IPS-18a (cell line): ENCODE measurements around the gene SDK1.

Source experiments
- H3K27ac ChIP-seq: one replicate; pipeline ENCODE4 v1.5.1; 2013; ENCODE audit warnings: low read length
- H3K27me3 ChIP-seq: one replicate; pipeline ENCODE4 v1.6.1; 2013; ENCODE audit warnings: mild to moderate bottlenecking, low read length; ENCODE audit not compliant: control insufficient read depth, insufficient read depth
- H3K36me3 ChIP-seq: one replicate; pipeline ENCODE4 v1.6.1; 2013; ENCODE audit warnings: low read depth, low read length; ENCODE audit not compliant: control insufficient read depth
- H3K4me1 ChIP-seq: one replicate; pipeline ENCODE4 v1.6.1; 2013; ENCODE audit warnings: low read depth, low read length; ENCODE audit not compliant: control insufficient read depth
- H3K4me3 ChIP-seq: one replicate; pipeline ENCODE4 v1.5.1; 2013; ENCODE audit warnings: low read length
- H3K9ac ChIP-seq: one replicate; pipeline ENCODE4 v1.6.1; 2013; ENCODE audit warnings: mild to moderate bottlenecking, low read length, moderate library complexity
- H3K9me3 ChIP-seq: one replicate; pipeline ENCODE4 v1.6.1; 2013; ENCODE audit warnings: low read depth, low read length; ENCODE audit not compliant: control insufficient read depth

Gene SDK1

DNA sequence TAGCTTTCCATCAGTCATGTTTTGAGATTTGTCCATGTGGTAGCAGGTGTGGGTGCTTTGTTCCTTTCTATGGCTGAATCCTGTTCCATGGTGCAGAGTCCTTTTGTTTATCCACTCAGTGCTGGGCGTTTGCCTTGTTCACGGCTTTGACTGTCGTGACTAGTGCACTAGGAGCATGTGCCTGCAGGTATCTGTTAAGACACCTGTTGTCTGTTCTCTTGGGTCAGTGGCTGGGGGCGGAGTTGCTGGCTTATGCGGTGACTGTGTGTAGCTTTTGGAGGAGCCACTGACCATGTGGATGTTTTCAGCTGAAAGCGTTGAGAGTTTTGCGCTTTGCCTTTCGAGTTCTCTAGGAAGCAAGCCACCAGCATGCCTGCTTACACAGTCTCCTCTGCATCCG is 807.9 kb downstream of the SDK1 start:
- no peak overlapping the region for H3K27ac ChIP-seq
- no peaks in the 10 kb centered on the region for H3K9me3 ChIP-seq
- H3K4me3 ChIP-seq = no peak overlapping the region
- no peaks in the 10 kb centered on the region for H3K4me1 ChIP-seq
- no peaks in the 10 kb centered on the region for H3K36me3 ChIP-seq
- no peak overlapping the region for H3K9ac ChIP-seq
- H3K27me3 ChIP-seq = no peaks in the 10 kb centered on the region

DNA sequence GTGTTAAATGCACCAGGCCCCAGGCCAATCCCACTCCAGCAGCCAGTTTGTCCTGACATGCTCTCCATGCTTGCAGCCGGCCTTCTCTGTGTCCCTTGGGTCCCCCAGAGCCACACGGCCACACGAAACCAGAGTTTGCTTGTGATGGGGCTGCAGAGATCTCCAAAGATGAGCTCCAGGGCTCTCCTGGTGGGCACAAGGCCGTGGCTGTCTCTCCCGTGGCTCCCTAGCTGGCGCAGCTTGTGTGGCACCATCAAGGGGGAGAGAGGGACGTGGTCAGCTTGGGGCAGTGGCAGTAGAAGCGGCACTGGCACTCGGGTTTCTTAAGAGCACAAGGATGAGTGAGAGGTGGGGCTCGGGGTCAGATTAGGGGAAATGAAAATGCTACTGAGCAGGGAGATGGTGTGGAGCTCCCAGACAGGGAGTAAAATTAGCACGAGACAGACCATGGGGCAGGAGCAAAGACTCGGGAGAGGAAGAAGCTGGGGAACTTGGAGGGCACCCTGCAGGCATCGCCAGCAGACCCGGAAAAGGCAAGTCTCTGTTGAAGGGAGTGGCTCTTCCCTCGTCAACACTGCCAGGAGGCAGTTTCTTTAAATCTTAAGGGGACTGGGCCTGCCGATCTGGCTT is 808.5 kb downstream of the SDK1 start:
- no peak overlapping the region for H3K27ac ChIP-seq
- no peaks in the 10 kb centered on the region for H3K27me3 ChIP-seq
- no peaks in the 10 kb centered on the region for H3K4me1 ChIP-seq
- no peak overlapping the region for H3K9ac ChIP-seq
- no peaks in the 10 kb centered on the region for H3K9me3 ChIP-seq
- H3K36me3 ChIP-seq = no peaks in the 10 kb centered on the region
- no peak overlapping the region for H3K4me3 ChIP-seq

DNA sequence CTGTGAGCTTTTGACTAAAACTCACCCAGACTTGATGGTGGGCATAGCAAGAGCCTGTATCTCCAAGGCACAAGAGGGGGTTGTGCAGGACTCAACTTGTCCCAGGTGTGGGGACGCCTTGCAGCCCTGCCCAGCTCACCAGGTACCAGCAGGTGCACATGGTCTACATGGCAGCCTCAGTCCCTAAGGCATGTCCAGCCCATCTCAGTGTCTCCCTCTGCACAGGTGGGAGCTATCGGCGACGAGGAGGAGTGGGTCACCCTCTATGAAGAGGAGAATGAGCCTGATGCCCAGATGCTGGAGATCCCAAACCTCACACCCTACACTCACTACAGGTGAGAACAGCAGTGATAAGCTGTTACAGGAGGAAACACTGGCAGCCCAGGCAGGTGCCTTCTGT is 809.4 kb downstream of the SDK1 start:
- Histone ChIP-seq H3K27ac (no peak overlapping the region), H3K36me3 (no peaks in the 10 kb centered on the region), H3K9ac (no peak overlapping the region), H3K4me3 (no peak overlapping the region), H3K4me1 (no peaks in the 10 kb centered on the region), H3K9me3 (no peaks in the 10 kb centered on the region), H3K27me3 (no peaks in the 10 kb centered on the region)

DNA sequence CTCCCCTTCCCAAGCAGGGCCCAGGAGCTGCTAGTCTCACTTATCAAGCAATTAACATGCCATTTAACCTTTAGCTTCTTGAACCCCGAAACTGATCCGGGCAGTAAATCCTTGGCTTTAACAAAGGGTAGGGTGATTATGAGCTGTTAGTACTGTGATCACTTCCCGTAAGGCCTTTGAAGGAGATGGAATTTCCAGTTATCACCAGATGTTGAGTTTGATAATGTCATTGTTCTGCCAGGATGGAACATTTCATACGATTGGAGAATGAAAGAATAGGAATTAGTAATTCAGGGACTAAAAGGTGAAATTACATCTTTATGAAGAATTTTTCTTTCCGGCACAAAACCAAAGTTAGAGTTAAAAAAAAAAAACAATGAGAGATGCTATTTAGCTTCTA is 810.1 kb downstream of the SDK1 start:
- H3K36me3 ChIP-seq = no peaks in the 10 kb centered on the region
- H3K27me3 ChIP-seq = no peaks in the 10 kb centered on the region
- H3K4me3 ChIP-seq = no peak overlapping the region
- no peak overlapping the region for H3K9ac ChIP-seq
- no peaks in the 10 kb centered on the region for H3K4me1 ChIP-seq
- H3K27ac ChIP-seq = no peak overlapping the region
- H3K9me3 ChIP-seq = no peaks in the 10 kb centered on the region

DNA sequence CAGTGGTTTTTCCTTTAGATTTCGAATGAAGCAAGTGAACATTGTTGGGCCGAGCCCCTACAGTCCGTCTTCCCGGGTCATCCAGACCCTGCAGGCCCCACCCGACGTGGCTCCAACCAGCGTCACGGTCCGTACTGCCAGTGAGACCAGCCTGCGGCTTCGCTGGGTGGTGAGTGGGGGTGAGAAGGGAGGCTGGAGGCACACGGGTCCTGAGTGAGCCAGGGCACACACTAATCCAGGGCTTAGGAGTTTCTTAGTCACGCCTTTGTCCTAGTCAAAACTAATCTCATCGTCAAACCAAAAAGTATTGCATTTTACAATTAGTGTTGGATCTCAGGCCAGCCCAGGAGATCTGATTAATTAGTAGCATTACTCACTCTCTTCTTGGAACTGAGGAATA is 812.2 kb downstream of the SDK1 start:
- no peaks in the 10 kb centered on the region for H3K4me1 ChIP-seq
- no peaks in the 10 kb centered on the region for H3K9me3 ChIP-seq
- H3K36me3 ChIP-seq = no peaks in the 10 kb centered on the region
- no peak overlapping the region for H3K27ac ChIP-seq
- H3K9ac ChIP-seq = no peak overlapping the region
- no peak overlapping the region for H3K4me3 ChIP-seq
- H3K27me3 ChIP-seq = no peaks in the 10 kb centered on the region

DNA sequence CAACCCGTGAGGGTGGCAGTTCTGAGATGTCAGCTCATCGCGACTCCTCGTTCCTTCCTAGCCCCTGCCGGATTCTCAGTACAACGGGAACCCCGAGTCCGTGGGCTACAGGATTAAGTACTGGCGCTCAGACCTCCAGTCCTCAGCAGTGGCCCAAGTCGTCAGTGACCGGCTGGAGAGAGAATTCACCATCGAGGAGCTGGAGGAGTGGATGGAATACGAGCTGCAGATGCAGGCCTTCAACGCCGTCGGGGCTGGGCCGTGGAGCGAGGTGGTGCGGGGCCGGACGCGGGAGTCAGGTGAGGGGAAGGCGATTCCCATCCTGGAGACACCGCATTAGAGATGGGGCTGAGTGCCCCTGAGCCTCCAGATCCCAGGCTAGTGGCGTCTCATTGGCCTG is 812.9 kb downstream of the SDK1 start:
- no peak overlapping the region for H3K4me3 ChIP-seq
- no peaks in the 10 kb centered on the region for H3K36me3 ChIP-seq
- H3K4me1 ChIP-seq = no peaks in the 10 kb centered on the region
- no peak overlapping the region for H3K27ac ChIP-seq
- H3K9me3 ChIP-seq = no peaks in the 10 kb centered on the region
- no peak overlapping the region for H3K9ac ChIP-seq
- H3K27me3 ChIP-seq = no peaks in the 10 kb centered on the region

DNA sequence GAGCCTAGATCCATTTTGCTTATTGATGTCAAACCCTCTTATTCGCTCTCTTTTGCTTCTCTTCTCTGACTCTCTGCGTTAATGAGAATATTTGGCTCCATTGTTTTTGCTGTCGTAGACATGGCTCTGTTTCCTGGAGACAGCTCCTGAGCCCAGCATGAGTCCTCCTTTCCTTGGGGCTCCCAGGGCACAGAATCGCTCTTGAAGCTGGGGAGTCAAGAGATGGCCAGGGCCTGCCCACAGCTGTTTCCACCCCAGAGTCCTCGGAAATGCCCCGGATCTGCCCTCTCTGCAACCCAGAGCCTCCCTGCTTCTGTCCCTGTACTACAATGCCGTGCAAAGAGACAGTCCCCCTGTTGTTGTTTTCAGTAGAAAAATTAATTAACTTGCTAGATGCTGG is 814.4 kb downstream of the SDK1 start:
- H3K27ac ChIP-seq = no peak overlapping the region

DNA sequence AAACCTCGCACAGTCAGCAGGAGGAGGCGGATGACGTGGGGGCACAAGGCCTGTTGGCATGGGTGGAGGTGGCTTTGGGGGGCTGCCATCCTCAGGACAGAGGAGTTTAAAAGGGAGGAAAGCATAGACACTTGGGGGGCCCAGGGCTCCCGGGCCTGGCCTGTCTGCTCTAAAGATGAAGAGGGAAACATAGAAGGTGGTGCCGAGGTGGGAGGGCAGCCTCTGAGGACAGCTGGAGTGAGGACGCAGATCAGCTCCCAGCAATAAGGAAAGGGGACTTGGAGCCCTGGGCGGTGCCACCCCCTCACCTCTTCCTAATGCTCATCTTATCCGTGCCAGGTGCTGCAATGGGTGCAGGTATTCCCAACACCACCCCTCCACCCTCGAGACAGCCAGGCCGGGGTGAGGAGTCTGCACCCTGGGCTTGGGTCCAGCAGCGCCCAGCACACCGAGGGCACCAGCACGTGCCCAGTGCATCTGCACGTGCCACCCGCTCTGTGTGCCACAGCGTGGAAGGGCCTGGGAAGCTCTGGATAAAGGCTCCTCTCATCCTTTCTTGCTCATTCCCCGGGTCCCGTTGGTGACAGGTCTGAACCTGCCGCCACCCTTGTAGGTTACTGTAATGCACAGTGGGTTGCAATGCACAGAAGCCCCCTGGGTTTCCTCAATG is 815.0 kb downstream of the SDK1 start:
- Histone ChIP-seq H3K36me3 (no peaks in the 10 kb centered on the region), H3K9ac (no peak overlapping the region), H3K27me3 (no peaks in the 10 kb centered on the region), H3K9me3 (peaks cover 9% of the 10 kb centered on the region), H3K4me1 (no peaks in the 10 kb centered on the region), H3K27ac (no peak overlapping the region), H3K4me3 (no peak overlapping the region)

More for the DNA sequence above, 814.4 kb downstream of the SDK1 start:
- Histone ChIP-seq H3K4me3 (no peak overlapping the region), H3K4me1 (no peaks in the 10 kb centered on the region), H3K36me3 (no peaks in the 10 kb centered on the region), H3K9me3 (peaks cover 9% of the 10 kb centered on the region), H3K27me3 (no peaks in the 10 kb centered on the region), H3K9ac (no peak overlapping the region)

DNA sequence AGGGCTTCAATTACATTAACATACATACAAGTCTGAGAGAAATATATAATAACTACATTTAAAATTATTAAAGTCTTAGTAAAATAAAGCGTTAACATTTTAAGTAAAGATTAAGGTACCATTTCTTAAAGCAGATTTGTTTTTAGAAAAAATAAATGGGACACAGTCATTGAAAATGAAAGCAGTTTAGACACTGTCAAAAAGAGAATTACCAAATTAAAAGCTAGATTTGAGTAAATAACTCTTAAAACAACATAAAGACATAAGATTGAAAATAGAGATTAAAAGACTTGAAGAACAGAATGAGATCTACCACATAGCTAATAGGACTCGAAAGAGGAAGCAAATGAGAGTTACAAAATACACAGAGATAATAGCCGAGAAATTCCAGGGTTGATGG is 818.8 kb downstream of the SDK1 start:
- Histone ChIP-seq H3K36me3 (no peaks in the 10 kb centered on the region), H3K27me3 (no peaks in the 10 kb centered on the region), H3K9me3 (peaks cover 9% of the 10 kb centered on the region), H3K27ac (no peak overlapping the region), H3K4me3 (no peak overlapping the region), H3K9ac (no peak overlapping the region), H3K4me1 (peaks cover 4% of the 10 kb centered on the region)

DNA sequence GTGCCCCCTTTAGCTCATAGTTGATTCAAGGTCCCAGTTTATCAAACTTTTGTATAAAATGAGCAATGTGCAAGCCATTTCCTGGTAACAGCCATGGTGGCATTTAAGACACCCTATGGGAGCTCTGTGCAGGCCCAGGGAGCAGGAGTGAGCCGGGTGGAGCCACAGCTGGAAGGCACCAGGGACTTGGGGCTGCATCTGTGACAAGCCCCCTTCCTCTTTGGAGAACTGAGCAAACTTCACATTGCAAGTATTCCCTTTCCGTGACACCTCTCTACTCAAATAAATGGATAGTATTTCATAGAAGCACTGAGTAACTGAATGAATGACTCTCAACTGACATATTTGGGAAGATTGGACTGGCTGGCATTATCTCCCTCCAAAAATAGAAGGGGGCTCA is 822.3 kb downstream of the SDK1 start:
- no peak overlapping the region for H3K9ac ChIP-seq
- H3K9me3 ChIP-seq = peaks cover 9% of the 10 kb centered on the region
- peaks cover 4% of the 10 kb centered on the region for H3K4me1 ChIP-seq
- no peaks in the 10 kb centered on the region for H3K36me3 ChIP-seq
- H3K27ac ChIP-seq = no peak overlapping the region
- no peaks in the 10 kb centered on the region for H3K27me3 ChIP-seq
- H3K4me3 ChIP-seq = no peak overlapping the region

DNA sequence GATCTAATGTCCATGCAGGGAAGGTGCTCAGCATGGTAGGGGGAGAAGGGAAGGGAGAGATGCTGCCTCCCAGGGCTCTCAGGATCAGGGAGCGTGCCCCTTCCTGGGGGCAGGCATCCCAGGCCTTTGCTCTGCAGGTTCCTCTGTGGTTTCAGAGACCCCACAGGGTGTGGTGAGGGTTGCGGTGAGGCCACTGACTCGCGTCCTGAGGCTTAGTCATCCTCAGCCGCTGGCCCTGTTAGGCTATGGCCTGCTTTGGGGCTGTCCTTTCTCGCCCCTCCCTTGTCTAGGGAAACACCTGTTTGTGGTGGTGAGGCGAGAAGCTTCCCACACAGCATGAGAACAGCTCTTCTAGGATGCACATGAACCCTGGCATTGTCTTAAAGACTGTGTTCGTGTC is 822.8 kb downstream of the SDK1 start:
- Histone ChIP-seq H3K27ac (no peak overlapping the region), H3K9ac (no peak overlapping the region), H3K4me1 (peaks cover 4% of the 10 kb centered on the region), H3K4me3 (no peak overlapping the region), H3K9me3 (peaks cover 9% of the 10 kb centered on the region), H3K36me3 (no peaks in the 10 kb centered on the region), H3K27me3 (no peaks in the 10 kb centered on the region)
